ENCODE data around the gene PHACTR3. TPM values are rescaled to one million over a fixed set of nuclear protein-coding genes. Genes with fewer than 3 reads are reported as not detected.

Gene PHACTR3
- total RNA-seq, 1 experiment from 2014 or later = not detected

- BruUV-seq (replicated peaks) = no TSS peak
- H3K27ac ChIP-seq (ENCODE audit: low read depth, low read length) = no peak overlapping the region
- H3K9ac ChIP-seq (ENCODE audit: low read length) = no peak overlapping the region
- H3K4me2 ChIP-seq (ENCODE audit: low read length) = no peak overlapping the region
- no peaks in the 10 kb centered on the region for H3K79me2 ChIP-seq (ENCODE audit: insufficient read depth, low read length)
- H3K36me3 ChIP-seq (ENCODE audit: control insufficient read depth in 1 of 2, insufficient read depth in 2 of 2, low read length in 2 of 2) = no peaks in the 10 kb centered on the region
- no peaks in the 10 kb centered on the region for H3K4me1 ChIP-seq (ENCODE audit: control insufficient read depth in 1 of 2, insufficient read depth in 2 of 2, low read length in 2 of 2)
- H3K4me3 ChIP-seq (replicated peaks in 1 of 2; ENCODE audit: low read depth in 1 of 2, low read length in 2 of 2) = no peak overlapping the region
- ChIA-PET RAD21 (ENCODE audit: low non-redundant PET in 1 of 2, low total read pairs in 2 of 2, uncharacterized antibody in 2 of 2, unreplicated experiment in 2 of 2) (no interaction called here), POLR2A (no interaction called here), CTCF (no interaction called here)
- intact Hi-C loops (cut with micrococcal nuclease) = no loop called here
- H3K9me3 ChIP-seq (ENCODE audit: control insufficient read depth in 1 of 2, insufficient read depth in 1 of 2, low read depth in 1 of 2, low read length in 2 of 2) = no peaks in the 10 kb centered on the region
- no peaks in the 10 kb centered on the region for H3K9me2 ChIP-seq (ENCODE audit: insufficient read depth)
- ATAC-seq (no peak), DNase-seq (ENCODE audit: low read depth, low spot score) (no peak)
- H2AFZ ChIP-seq (ENCODE audit: low read depth, low read length, poor library complexity, severe bottlenecking) = no peak overlapping the region
- TF ChIP-seq ATF3 (IDR thresholded peaks at IDR 0.05) (no peak), RAD21 (IDR thresholded peaks at IDR 0.05; ENCODE audit: low read depth) (no peak), POLR2A (IDR thresholded peaks at IDR 0.05; ENCODE audit: borderline replicate concordance, extremely low read depth, insufficient read depth, insufficient read length) (no peak), YY1 (IDR thresholded peaks at IDR 0.05; ENCODE audit: extremely low read depth, insufficient replicate concordance, low read depth, low read length) (no peak), TCF7L2 (IDR thresholded peaks at IDR 0.05; ENCODE audit: borderline replicate concordance, extremely low read depth, insufficient read depth, insufficient read length) (no peak), ZNF274 (IDR thresholded peaks at IDR 0.05; ENCODE audit: low read depth, low read length) (no peak), ZFX (IDR thresholded peaks at IDR 0.05) (no peak), ZBTB33 (IDR thresholded peaks at IDR 0.05; ENCODE audit: extremely low read depth, insufficient replicate concordance, low read length) (no peak), SP1 (IDR thresholded peaks at IDR 0.05; ENCODE audit: low read depth) (no peak), SIN3A (IDR thresholded peaks at IDR 0.05; ENCODE audit: low read depth) (no peak), CBX3 (IDR thresholded peaks at IDR 0.05; ENCODE audit: low read depth) (no peak), EGR1 (IDR thresholded peaks at IDR 0.05; ENCODE audit: low read depth) (no peak), EZH2phosphoT487 (IDR thresholded peaks at IDR 0.05; ENCODE audit: borderline replicate concordance) (no peak), EZH2 (IDR thresholded peaks at IDR 0.05) (no peak), JUND (IDR thresholded peaks at IDR 0.05) (no peak), CTCF (IDR thresholded peaks at IDR 0.05 in 2 of 3, conservative IDR thresholded peaks at IDR 0.05 in 1 of 3; ENCODE audit: borderline replicate concordance in 1 of 3, insufficient read depth in 1 of 3, low read depth in 2 of 3, low read length in 2 of 3) (no peak), CEBPB (IDR thresholded peaks at IDR 0.05; ENCODE audit: low read depth) (no peak), FOSL1 (IDR thresholded peaks at IDR 0.05; ENCODE audit: low read depth) (no peak), ELF1 (IDR thresholded peaks at IDR 0.05; ENCODE audit: borderline replicate concordance, low read depth) (no peak)
- H4K20me1 ChIP-seq (ENCODE audit: insufficient read depth) = no peaks in the 10 kb centered on the region
- H3K27me3 ChIP-seq (ENCODE audit: insufficient read depth, low read length) = peaks cover 42% of the 10 kb centered on the region
These were observed 29.4 kb downstream of the PHACTR3 start for GRCh38 chr20:59633656-59634251.

Measured in HCT116 (cell line).